ENCODE results near the gene PLCG1. TPM values are rescaled to one million over a fixed set of nuclear protein-coding genes. Genes with fewer than 3 reads are reported as not detected.
A peak's percentile ranks its signal among the peaks of the same experiment; 100 is the strongest.

The PLCG1 gene
- total RNA-seq, 1 experiment from 2014 or later: 68.8 TPM

DNA sequence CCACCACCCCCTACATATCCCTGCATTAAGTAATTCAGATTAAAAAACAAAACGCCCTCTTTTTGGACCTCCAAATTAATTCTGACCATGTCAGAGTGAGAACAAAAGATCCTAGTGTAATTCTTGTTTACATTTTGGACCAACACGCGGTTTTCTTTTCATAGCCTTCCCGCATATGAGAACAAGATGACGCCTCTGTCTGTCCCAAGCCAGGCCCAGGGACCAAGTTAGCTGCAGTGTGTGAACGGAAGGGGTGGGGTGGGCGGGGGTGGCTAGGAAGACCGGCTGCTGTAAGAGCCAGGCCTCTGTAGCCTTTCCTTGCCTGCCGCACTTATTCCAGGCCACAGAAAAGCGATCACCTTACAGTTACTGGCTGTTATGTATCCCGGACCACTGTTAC, 68.0 kb downstream of the PLCG1 start:
- H3K27ac ChIP-seq (ENCODE audit: low read length): no peak overlapping the region
- H3F3A ChIP-seq (ENCODE audit: low read length, unreplicated experiment): no peaks in the 10 kb centered on the region
- H3K36me3 ChIP-seq (ENCODE audit: low read depth, low read length): 0 out of 2 replicates have a peak, but pooled peaks cover 10% of the 10 kb centered on the region
- H3K9me3 ChIP-seq (ENCODE audit: low read length): no peaks in the 10 kb centered on the region
- H4K20me1 ChIP-seq (ENCODE audit: low read length): no peaks in the 10 kb centered on the region
- no peaks in the 10 kb centered on the region for H3K79me2 ChIP-seq (ENCODE audit: low read length)
- no peak overlapping the region for H3K4me3 ChIP-seq (ENCODE audit: low read length)
- no peak overlapping the region for H2AFZ ChIP-seq (ENCODE audit: low read length)
- no peaks in the 10 kb centered on the region for H3K9me2 ChIP-seq (replicated peaks; ENCODE audit: low read length)
- DNase-seq: no peak
- H3K9ac ChIP-seq (ENCODE audit: low read length): no peak overlapping the region
- H3K27me3 ChIP-seq (ENCODE audit: low read length): no peaks in the 10 kb centered on the region
- no TSS peak for BruUV-seq (replicated peaks)
- ATAC-seq: no peak
- ChIA-PET POLR2A (ENCODE audit: unreplicated experiment) (no interaction called here), CTCF (no interaction called here)
- no peak overlapping the region for H3K4me2 ChIP-seq (ENCODE audit: low read length)
- intact Hi-C loops (cut with micrococcal nuclease): no loop called here
- TF ChIP-seq, protein P1, sequence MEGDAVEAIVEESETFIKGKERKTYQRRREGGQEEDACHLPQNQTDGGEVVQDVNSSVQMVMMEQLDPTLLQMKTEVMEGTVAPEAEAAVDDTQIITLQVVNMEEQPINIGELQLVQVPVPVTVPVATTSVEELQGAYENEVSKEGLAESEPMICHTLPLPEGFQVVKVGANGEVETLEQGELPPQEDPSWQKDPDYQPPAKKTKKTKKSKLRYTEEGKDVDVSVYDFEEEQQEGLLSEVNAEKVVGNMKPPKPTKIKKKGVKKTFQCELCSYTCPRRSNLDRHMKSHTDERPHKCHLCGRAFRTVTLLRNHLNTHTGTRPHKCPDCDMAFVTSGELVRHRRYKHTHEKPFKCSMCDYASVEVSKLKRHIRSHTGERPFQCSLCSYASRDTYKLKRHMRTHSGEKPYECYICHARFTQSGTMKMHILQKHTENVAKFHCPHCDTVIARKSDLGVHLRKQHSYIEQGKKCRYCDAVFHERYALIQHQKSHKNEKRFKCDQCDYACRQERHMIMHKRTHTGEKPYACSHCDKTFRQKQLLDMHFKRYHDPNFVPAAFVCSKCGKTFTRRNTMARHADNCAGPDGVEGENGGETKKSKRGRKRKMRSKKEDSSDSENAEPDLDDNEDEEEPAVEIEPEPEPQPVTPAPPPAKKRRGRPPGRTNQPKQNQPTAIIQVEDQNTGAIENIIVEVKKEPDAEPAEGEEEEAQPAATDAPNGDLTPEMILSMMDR (conservative IDR thresholded peaks at IDR 0.05; ENCODE audit: low read depth, low read length): no peak
- TF ChIP-seq EZH2phosphoT487 (IDR thresholded peaks at IDR 0.05; ENCODE audit: borderline replicate concordance, low read length): no peak
- no peak for TF ChIP-seq EZH2 (IDR thresholded peaks at IDR 0.05; ENCODE audit: low read length, unreplicated experiment)
- H3K4me1 ChIP-seq (ENCODE audit: insufficient read depth, low read length): no peaks in the 10 kb centered on the region

DNA sequence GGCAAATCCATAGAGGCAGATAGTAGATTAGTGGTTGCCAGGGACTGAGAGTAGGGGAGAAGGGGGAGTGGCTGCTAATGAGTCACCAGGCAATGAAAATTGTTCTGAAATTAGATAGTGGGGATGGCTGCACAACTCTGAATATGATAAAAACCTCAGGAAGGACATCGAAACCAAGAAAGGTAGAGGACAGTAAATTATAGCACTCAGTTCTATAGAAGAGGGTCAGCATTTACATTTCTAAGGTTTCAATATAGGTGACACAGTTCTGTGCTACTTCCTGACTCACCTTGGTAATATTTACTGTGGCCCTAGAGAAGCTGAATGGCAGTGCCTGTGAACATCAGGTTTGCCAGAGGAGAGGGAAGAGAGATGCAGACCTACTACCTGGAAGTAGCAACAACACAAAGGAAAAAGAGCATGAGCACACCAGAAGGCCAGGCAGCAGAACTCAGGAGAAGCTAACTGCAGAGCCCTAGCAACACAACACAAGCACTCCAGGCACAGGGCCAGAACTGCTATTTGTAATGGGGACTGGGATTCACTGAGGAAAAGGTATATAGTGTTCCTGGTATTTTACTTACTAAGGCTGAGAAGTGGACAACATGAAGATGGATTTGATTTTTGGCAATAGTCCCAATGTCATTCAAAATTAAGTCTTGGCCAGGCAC, 75.9 kb downstream of the PLCG1 start:
- no peaks in the 10 kb centered on the region for H3K79me2 ChIP-seq (ENCODE audit: low read length)
- intact Hi-C loops (cut with micrococcal nuclease): no loop called here

GRCh38 chr20:41214202-41214601, 76.9 kb downstream of the PLCG1 start:
- H3K9me2 ChIP-seq (replicated peaks; ENCODE audit: low read length): no peaks in the 10 kb centered on the region
- H3K4me3 ChIP-seq (ENCODE audit: low read length): no peak overlapping the region
- no peaks in the 10 kb centered on the region for H4K20me1 ChIP-seq (ENCODE audit: low read length)
- ATAC-seq: no peak
- H3K27me3 ChIP-seq (ENCODE audit: low read length): no peaks in the 10 kb centered on the region
- DNase-seq: no peak
- H3K4me1 ChIP-seq (ENCODE audit: insufficient read depth, low read length): peaks cover 13% of the 10 kb centered on the region
- H3K36me3 ChIP-seq (ENCODE audit: low read depth, low read length): no peaks in the 10 kb centered on the region
- H2AFZ ChIP-seq (ENCODE audit: low read length): no peak overlapping the region
- H3K27ac ChIP-seq (ENCODE audit: low read length): no peak overlapping the region
- no peaks in the 10 kb centered on the region for H3K9me3 ChIP-seq (ENCODE audit: low read length)
- BruUV-seq (replicated peaks): no TSS peak
- CTCF ChIA-PET: no interaction called here
- H3F3A ChIP-seq (ENCODE audit: low read length, unreplicated experiment): no peaks in the 10 kb centered on the region
- no peak overlapping the region for H3K9ac ChIP-seq (ENCODE audit: low read length)
- intact Hi-C loops (cut with micrococcal nuclease): no loop called here
- TF ChIP-seq EZH2phosphoT487 (IDR thresholded peaks at IDR 0.05; ENCODE audit: borderline replicate concordance, low read length): no peak
- TF ChIP-seq EZH2 (IDR thresholded peaks at IDR 0.05; ENCODE audit: low read length, unreplicated experiment): no peak
- TF ChIP-seq, protein P1 (conservative IDR thresholded peaks at IDR 0.05; ENCODE audit: low read depth, low read length): no peak
- POLR2A ChIA-PET (ENCODE audit: unreplicated experiment): no interaction called here
- no peaks in the 10 kb centered on the region for H3K79me2 ChIP-seq (ENCODE audit: low read length)
- H3K4me2 ChIP-seq (ENCODE audit: low read length): no peak overlapping the region

More for the DNA sequence above, 75.9 kb downstream of the PLCG1 start:
- no peaks in the 10 kb centered on the region for H3K27me3 ChIP-seq (ENCODE audit: low read length)
- POLR2A ChIA-PET (ENCODE audit: unreplicated experiment): no interaction called here
- no peaks in the 10 kb centered on the region for H3K9me3 ChIP-seq (ENCODE audit: low read length)
- peaks cover 13% of the 10 kb centered on the region for H3K4me1 ChIP-seq (ENCODE audit: insufficient read depth, low read length)
- no peak overlapping the region for H3K4me3 ChIP-seq (ENCODE audit: low read length)
- H3K9me2 ChIP-seq (replicated peaks; ENCODE audit: low read length): no peaks in the 10 kb centered on the region
- no peaks in the 10 kb centered on the region for H4K20me1 ChIP-seq (ENCODE audit: low read length)
- ATAC-seq (peak; percentile 95), DNase-seq (peak; percentile 45)
- no peak overlapping the region for H2AFZ ChIP-seq (ENCODE audit: low read length)
- H3K36me3 ChIP-seq (ENCODE audit: low read depth, low read length): no peaks in the 10 kb centered on the region
- CTCF ChIA-PET: no interaction called here
- TF ChIP-seq EZH2phosphoT487 (IDR thresholded peaks at IDR 0.05; ENCODE audit: borderline replicate concordance, low read length): no peak
- TF ChIP-seq, protein P1 (conservative IDR thresholded peaks at IDR 0.05; ENCODE audit: low read depth, low read length): no peak
- TF ChIP-seq EZH2 (IDR thresholded peaks at IDR 0.05; ENCODE audit: low read length, unreplicated experiment): no peak
- H3K4me2 ChIP-seq (ENCODE audit: low read length): peak overlapping the region; percentile 2; the same call in 1 of the 2 replicates
- H3K9ac ChIP-seq (ENCODE audit: low read length): no peak overlapping the region
- no peak overlapping the region for H3K27ac ChIP-seq (ENCODE audit: low read length)
- no peaks in the 10 kb centered on the region for H3F3A ChIP-seq (ENCODE audit: low read length, unreplicated experiment)
- BruUV-seq (replicated peaks): no TSS peak

Measured in PC-3 (cell line).